Ecto neural progenitor cell (in vitro differentiated cells): ENCODE results near the gene ZNF629.
"Not testable (repeated sequence)": the region's sequence is repeated elsewhere in the genome, so short reads cannot be mapped to it uniquely, and the experiment has no call there.

Source experiments
- DNase-seq: peaks from one replicate; pipeline ENCODE4 v3.0.0-alpha.2; 2018; ENCODE audit warnings: low spot score

ZNF629 gene

GRCh38 chr16:30786936-30787612 lies at the start of gene ZNF629:
TSS of gene ZNF629 (minus strand) at chr16:30787205. CDS start at chr16:30784482, 2,723 bp downstream.
- DNase-seq = peak; percentile 86

- no peak for DNase-seq
These were observed 47.2 kb upstream of the ZNF629 start for GRCh38 chr16:30834130-30834740.

GRCh38 chr16:30830072-30830417 lies 43.0 kb upstream of the ZNF629 start:
- no peak for DNase-seq

- DNase-seq = no peak
These were observed 42.4 kb upstream of the ZNF629 start for GRCh38 chr16:30829130-30830071.

GRCh38 chr16:30821891-30822290 lies 34.9 kb upstream of the ZNF629 start:
- DNase-seq = no peak

- DNase-seq = not testable (repeated sequence)
These were observed 34.4 kb upstream of the ZNF629 start for GRCh38 chr16:30821441-30821840.

- no peak for DNase-seq
These were observed 34.0 kb upstream of the ZNF629 start for GRCh38 chr16:30820952-30821421.

GRCh38 chr16:30816769-30817168 lies 29.8 kb upstream of the ZNF629 start:
- DNase-seq = no peak

- no peak for DNase-seq
These were observed 26.8 kb upstream of the ZNF629 start for GRCh38 chr16:30813821-30814189.

- not testable (repeated sequence) for DNase-seq
These were observed 22.7 kb upstream of the ZNF629 start for GRCh38 chr16:30809675-30810074.

- not testable (repeated sequence) for DNase-seq
These were observed 22.0 kb upstream of the ZNF629 start for GRCh38 chr16:30808890-30809426.

- DNase-seq = no peak
These were observed 21.1 kb upstream of the ZNF629 start for GRCh38 chr16:30808146-30808545.

GRCh38 chr16:30805370-30806169 lies 18.6 kb upstream of the ZNF629 start:
- peak; percentile 90 for DNase-seq

GRCh38 chr16:30805056-30805369 lies 18.0 kb upstream of the ZNF629 start:
- DNase-seq = peak; percentile 59

- DNase-seq = no peak
These were observed 15.9 kb upstream of the ZNF629 start for GRCh38 chr16:30802936-30803335.

GRCh38 chr16:30797670-30798309 lies 10.8 kb upstream of the ZNF629 start:
- DNase-seq = no peak

GRCh38 chr16:30794634-30795033 lies 7.6 kb upstream of the ZNF629 start:
- no peak for DNase-seq

- no peak for DNase-seq
These were observed 6.6 kb upstream of the ZNF629 start for GRCh38 chr16:30793508-30794069.

GRCh38 chr16:30787613-30788378 lies 791 bp upstream of the ZNF629 start:
- no peak for DNase-seq
